Ovary (tissue), 9 donors: ENCODE data around the gene SCN4B. TPM values are rescaled to one million over a fixed set of nuclear protein-coding genes. Genes with fewer than 3 reads are reported as not detected.

ENCODE experiments used
- DNase-seq, 5 donors: peaks; one replicate each; pipeline ENCODE4 v3.0.0-alpha.2; 2019 to 2020
- H3K27ac ChIP-seq, 2 donors: fragments of 200-600 bp; one replicate each; pipeline versions ENCODE4 v1.5.1 to v1.8.0; 2019 to 2022
- H3K27me3 ChIP-seq: fragments of 200-600 bp; one replicate; pipeline ENCODE4 v1.8.0; 2022
- H3K36me3 ChIP-seq: fragments of 200-600 bp; sonication (generic); one replicate; pipeline ENCODE4 v1.5.1; 2019
- H3K4me1 ChIP-seq: one replicate; pipeline ENCODE4 v1.8.1; 2013; ENCODE audit warnings: mild to moderate bottlenecking, moderate library complexity; ENCODE audit not compliant: insufficient read depth
- H3K4me3 ChIP-seq: fragments of 200-600 bp; sonication (generic); one replicate; pipeline ENCODE4 v1.5.1; 2017
- H3K9me3 ChIP-seq, 2 donors: fragments of 200-600 bp in 1 of 2; sonication (generic) in 1 of 2; one replicate each; pipeline versions ENCODE4 v1.5.1 to v1.8.1; 2013 to 2019; ENCODE audit warnings: mild to moderate bottlenecking in 1 of 2, moderate library complexity in 1 of 2
- EP300 ChIP-seq: sonication (generic); formaldehyde crosslinking; IDR thresholded peaks from one replicate; pipeline ENCODE4 v1.6.1; 2017; ENCODE audit warnings: antibody characterized with exemption
- POLR2A ChIP-seq: fragments of 450-650 bp; IDR thresholded peaks from one replicate; pipeline ENCODE4 v1.6.1; 2017; ENCODE audit warnings: antibody characterized with exemption, mild to moderate bottlenecking, moderate library complexity
- WGBS, 3 donors: extraction: QIAGEN DNeasy Blood & Tissue Kit in 1 of 3; methylation state at CpG; one replicate each; pipeline versions ENCODE4 v1.1.5 to v1.1.7; 2013 to 2017; 5-methylcytosine and 5-hydroxymethylcytosine counted together
- intact Hi-C, 4 donors: fragments of 100-400 bp; cut with DNase I; formaldehyde crosslinking; loops; one replicate each; pipeline versions ENCODE4 v1.11.0 to v1.15.1; 2022 to 2023
- polyA plus RNA-seq, 2 donors: library from polyadenylated mRNA; stranded (reverse); fragments of 200-250 nt in 1 of 2; fragments of 350-450 nt in 1 of 2; fragmentation: Illumina TruSeq in 1 of 2; extraction: RNeasy Lipid Tissue Mini Kit (QIAGEN cat#74804) in 1 of 2; gene quantifications; one replicate each; pipeline ENCODE4 v1.2.3, GENCODE V29; 2013 to 2014
- total RNA-seq, 7 donors: library from RNA; depleted of rRNA in 2 of 7; stranded (reverse); fragments of >200 nt in 2 of 7; fragmentation: NEBNext Ultra II Directional in 3 of 7; extraction: Animal tissue kit (Norgen Biotek cat#: 25700) in 3 of 7; gene quantifications; one replicate each; pipeline versions ENCODE4 v1.1.0 to v1.2.4, GENCODE V29; 2016 to 2023
- TF ChIP-seq, protein P1 (sequence below), 3 donors: fragments of 450-650 bp in 2 of 3; fragments of 200-600 bp in 1 of 3; IDR thresholded peaks; one replicate each; pipeline versions ENCODE4 v1.5.1 to v1.8.0; 2016 to 2022; ENCODE audit warnings: antibody characterized with exemption in 3 of 3, mild to moderate bottlenecking in 1 of 3
- donor health status: DM: no; HTN: no; CAD: no; lungs with moderate emphysema.
- donor health status: DM: no; HTN: no; CAD: no.
- donor health status: Bipolar disorder and iron deficiency.
- donor health status: DM: yes; HTN: yes; CAD: no.
- donor health status: DM: no; HTN: no; CAD: no.
- donor health status: DM: yes; HTN: yes; CAD: no.

The SCN4B gene
- total and polyA plus RNA-seq, 9 donors: 0.10 to 13.3 (median 0.52) TPM

DNA sequence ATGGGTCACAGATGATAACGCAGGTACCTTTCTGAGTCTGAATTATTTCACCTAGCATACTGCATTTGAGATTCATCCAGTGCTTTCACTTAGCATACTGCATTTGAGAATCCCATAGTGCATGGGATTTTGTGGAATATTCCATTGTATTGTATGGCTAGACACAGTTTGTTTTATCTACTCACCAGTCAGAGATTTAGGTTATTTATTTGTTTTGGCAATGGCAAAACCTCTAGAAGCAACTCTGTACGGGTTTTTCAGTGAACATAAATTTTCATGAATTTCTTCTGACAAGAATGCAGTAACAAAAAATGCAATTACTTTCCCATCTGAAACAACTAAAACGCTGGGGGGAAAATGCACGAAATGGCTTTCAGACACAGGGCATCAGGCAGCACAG lies 24.3 kb downstream of the SCN4B start:
- H3K9me3 ChIP-seq: no peaks in the 10 kb centered on the region
- DNase-seq: no peak

GRCh38 chr11:118126082-118126838 lies 26.4 kb downstream of the SCN4B start:
- no peak for DNase-seq
- intact Hi-C loops: no loop called here

More for the DNA sequence above, 24.3 kb downstream of the SCN4B start:
- WGBS, 3 donors: 8 to 15% (median 11%) methylated on average over 4 of the region's 4 CpGs
- Histone ChIP-seq H3K4me1 (no peaks in the 10 kb centered on the region), H3K4me3 (no peak overlapping the region), H3K27me3 (no peaks in the 10 kb centered on the region), H3K27ac (no peak overlapping the region), H3K36me3 (no peaks in the 10 kb centered on the region)
- TF ChIP-seq, protein P1, sequence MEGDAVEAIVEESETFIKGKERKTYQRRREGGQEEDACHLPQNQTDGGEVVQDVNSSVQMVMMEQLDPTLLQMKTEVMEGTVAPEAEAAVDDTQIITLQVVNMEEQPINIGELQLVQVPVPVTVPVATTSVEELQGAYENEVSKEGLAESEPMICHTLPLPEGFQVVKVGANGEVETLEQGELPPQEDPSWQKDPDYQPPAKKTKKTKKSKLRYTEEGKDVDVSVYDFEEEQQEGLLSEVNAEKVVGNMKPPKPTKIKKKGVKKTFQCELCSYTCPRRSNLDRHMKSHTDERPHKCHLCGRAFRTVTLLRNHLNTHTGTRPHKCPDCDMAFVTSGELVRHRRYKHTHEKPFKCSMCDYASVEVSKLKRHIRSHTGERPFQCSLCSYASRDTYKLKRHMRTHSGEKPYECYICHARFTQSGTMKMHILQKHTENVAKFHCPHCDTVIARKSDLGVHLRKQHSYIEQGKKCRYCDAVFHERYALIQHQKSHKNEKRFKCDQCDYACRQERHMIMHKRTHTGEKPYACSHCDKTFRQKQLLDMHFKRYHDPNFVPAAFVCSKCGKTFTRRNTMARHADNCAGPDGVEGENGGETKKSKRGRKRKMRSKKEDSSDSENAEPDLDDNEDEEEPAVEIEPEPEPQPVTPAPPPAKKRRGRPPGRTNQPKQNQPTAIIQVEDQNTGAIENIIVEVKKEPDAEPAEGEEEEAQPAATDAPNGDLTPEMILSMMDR (IDR thresholded peaks at IDR 0.05): no peak
- TF ChIP-seq EP300: no peak
- TF ChIP-seq POLR2A: no peak
- intact Hi-C loops: no loop called here

DNA sequence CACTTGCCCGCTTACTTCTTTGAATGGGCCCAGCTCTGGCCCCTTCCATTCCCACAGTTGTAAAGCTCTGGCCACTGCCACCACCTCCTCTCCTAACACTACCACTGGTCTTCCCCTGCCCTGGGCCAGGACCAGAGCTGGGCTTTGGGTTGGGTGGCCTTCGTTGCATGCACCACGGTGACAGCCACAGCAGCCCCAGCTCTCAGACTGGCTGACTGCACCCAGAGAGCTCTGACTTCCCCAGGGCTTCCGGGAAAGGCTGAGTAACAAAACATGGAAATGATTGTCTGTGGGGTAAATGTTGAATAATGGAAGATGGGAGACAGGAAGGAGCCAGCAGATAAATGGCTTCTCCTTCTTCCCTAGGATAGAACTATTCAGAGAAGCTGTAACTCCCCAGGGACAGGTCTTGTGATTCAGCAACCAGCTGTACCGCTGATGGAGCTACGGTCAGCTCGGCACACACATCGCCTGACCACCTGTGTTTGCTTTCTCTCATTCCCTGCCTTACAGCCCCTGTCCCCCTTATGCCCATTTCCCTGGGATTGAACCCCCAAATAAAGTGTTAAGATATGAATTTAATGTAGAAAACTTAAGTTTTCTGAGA lies 27.6 kb downstream of the SCN4B start:
- Histone ChIP-seq H3K4me3 (no peak overlapping the region), H3K27ac (no peak overlapping the region), H3K4me1 (no peaks in the 10 kb centered on the region), H3K9me3 (no peaks in the 10 kb centered on the region), H3K27me3 (no peaks in the 10 kb centered on the region), H3K36me3 (no peaks in the 10 kb centered on the region)
- intact Hi-C loops: no loop called here
- no peak for TF ChIP-seq POLR2A
- TF ChIP-seq EP300: no peak
- TF ChIP-seq, protein P1 (IDR thresholded peaks at IDR 0.05): no peak
- WGBS, 3 donors: 82 to 83% (median 82%) methylated on average over 8 of the region's 8 CpGs
- DNase-seq: no peak

More at GRCh38 chr11:118126082-118126838, 26.4 kb downstream of the SCN4B start:
- 76 to 85% (median 77%) methylated on average over 7 of the region's 7 CpGs for WGBS, 3 donors
- H3K9me3 ChIP-seq: no peaks in the 10 kb centered on the region
- H3K27me3 ChIP-seq: no peaks in the 10 kb centered on the region
- no peak overlapping the region for H3K4me3 ChIP-seq
- TF ChIP-seq EP300: no peak
- TF ChIP-seq POLR2A: no peak
- TF ChIP-seq, protein P1 (IDR thresholded peaks at IDR 0.05): no peak
- no peak overlapping the region for H3K27ac ChIP-seq
- no peaks in the 10 kb centered on the region for H3K36me3 ChIP-seq
- H3K4me1 ChIP-seq: no peaks in the 10 kb centered on the region

DNA sequence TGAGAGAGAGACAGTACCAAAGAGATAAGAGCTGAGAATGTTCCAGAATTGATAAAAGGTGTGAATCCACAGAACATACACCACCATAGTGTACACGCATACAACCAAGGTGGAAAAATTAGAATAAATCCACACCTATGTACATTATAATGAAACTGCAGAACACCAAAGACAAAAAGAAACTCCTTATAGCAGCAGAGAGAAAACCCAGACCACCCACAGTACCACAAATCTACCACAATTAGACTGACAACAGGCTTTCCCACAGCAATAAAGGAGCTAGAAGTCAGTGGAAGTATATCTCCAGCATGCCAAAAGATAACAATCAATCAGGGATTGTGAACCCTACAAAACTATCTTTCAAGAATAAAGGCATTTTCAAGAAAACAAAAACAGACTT lies 31.8 kb downstream of the SCN4B start:
- Histone ChIP-seq H3K4me1 (no peaks in the 10 kb centered on the region), H3K27me3 (no peaks in the 10 kb centered on the region), H3K36me3 (no peaks in the 10 kb centered on the region), H3K4me3 (no peak overlapping the region), H3K9me3 (no peaks in the 10 kb centered on the region), H3K27ac (no peak overlapping the region)
- DNase-seq: no peak
- 92 to 98% (median 92%) methylated on average over 1 of the region's 1 CpG for WGBS, 3 donors
- intact Hi-C loops: no loop called here
- no peak for TF ChIP-seq POLR2A
- TF ChIP-seq, protein P1 (IDR thresholded peaks at IDR 0.05): no peak
- TF ChIP-seq EP300: no peak
